T-helper 1 cell treated with Interleukin-12 subunit alpha and Interleukin-12 subunit beta and Interleukin-4 antibody, amounts not matched to agents 30 ng/mL and 1 ng/mL, for 36 hours (primary cell): ENCODE measurements around the gene MKI67. TPM values are rescaled to one million over a fixed set of nuclear protein-coding genes. Genes with fewer than 3 reads are reported as not detected.
"Not testable (repeated sequence)": the region's sequence is repeated elsewhere in the genome, so short reads cannot be mapped to it uniquely, and the experiment has no call there.

Experiments
- intact Hi-C: fragments of 100-400 bp; cut with micrococcal nuclease; formaldehyde crosslinking; loops from one replicate; pipeline ENCODE4 v1.15.1; 2024
- total RNA-seq: library from RNA; stranded (reverse); gene quantifications from 2 replicates; pipeline ENCODE4 v1.2.3, GENCODE V29; 2022

MKI67 gene
- 219 and 221 TPM in 2 replicates for total RNA-seq

GRCh38 chr10:128125944-128126764 lies at the start of gene MKI67:
TSS of gene MKI67 (minus strand) at chr10:128126423. CDS start at chr10:128125667, 756 bp downstream.
- intact Hi-C loops: loop anchor here (1.0 to 5.0 kb wide), 9 partner anchors 23 to 1985 kb away; partner anchors contain the start of gene MGMT

- intact Hi-C loops: no loop called here
Measured at GRCh38 chr10:128174581-128175559, 48.6 kb upstream of the MKI67 start.

GRCh38 chr10:128173386-128173785 lies 47.2 kb upstream of the MKI67 start:
- intact Hi-C loops: no loop called here

- intact Hi-C loops: no loop called here
Measured at GRCh38 chr10:128172756-128173155, 46.5 kb upstream of the MKI67 start.

- intact Hi-C loops: no loop called here
Measured at GRCh38 chr10:128169811-128170379, 43.7 kb upstream of the MKI67 start.

- intact Hi-C loops: no loop called here
Measured at GRCh38 chr10:128167926-128168520, 41.8 kb upstream of the MKI67 start.

- intact Hi-C loops: not testable (repeated sequence)
Measured at GRCh38 chr10:128167123-128167522, 40.9 kb upstream of the MKI67 start.

- intact Hi-C loops: no loop called here
Measured at GRCh38 chr10:128166151-128166550, 39.9 kb upstream of the MKI67 start.

GRCh38 chr10:128165536-128165935 lies 39.3 kb upstream of the MKI67 start:
- intact Hi-C loops: no loop called here

- intact Hi-C loops: no loop called here
Measured at GRCh38 chr10:128163701-128164100, 37.5 kb upstream of the MKI67 start.

GRCh38 chr10:128161031-128161430 lies 34.8 kb upstream of the MKI67 start:
- intact Hi-C loops: no loop called here

- intact Hi-C loops: no loop called here
Measured at GRCh38 chr10:128160297-128160711, 34.1 kb upstream of the MKI67 start.

- intact Hi-C loops: loop anchor here (10.0 kb wide), 1 partner anchor 443 kb away; no protein-coding TSS in a partner anchor
Measured at GRCh38 chr10:128158021-128158795, 32.0 kb upstream of the MKI67 start.

GRCh38 chr10:128156999-128157755 lies 31.0 kb upstream of the MKI67 start:
- intact Hi-C loops: loop anchor here (10.0 kb wide), 1 partner anchor 442 kb away; no protein-coding TSS in a partner anchor

GRCh38 chr10:128152741-128153580 lies 26.7 kb upstream of the MKI67 start:
- intact Hi-C loops: loop anchor here (10.0 kb wide), 1 partner anchor 438 kb away; no protein-coding TSS in a partner anchor

- intact Hi-C loops: loop anchor here (2.0 to 10.0 kb wide), 2 partner anchors 82 to 436 kb away; no protein-coding TSS in a partner anchor
Measured at GRCh38 chr10:128151031-128151430, 24.8 kb upstream of the MKI67 start.

- intact Hi-C loops: loop anchor here (1.0 to 10.0 kb wide), 9 partner anchors 25 to 436 kb away; no protein-coding TSS in a partner anchor
Measured at GRCh38 chr10:128150561-128150960, 24.3 kb upstream of the MKI67 start.

GRCh38 chr10:128150045-128150493 lies 23.8 kb upstream of the MKI67 start:
- intact Hi-C loops: loop anchor here (1.0 to 10.0 kb wide), 9 partner anchors 25 to 435 kb away; no protein-coding TSS in a partner anchor
